Activated T-cell treated with anti-CD3 and anti-CD28 coated beads for 48 hours (primary cell): ENCODE measurements around the gene MYRFL.
"Not testable (repeated sequence)": the region's sequence is repeated elsewhere in the genome, so short reads cannot be mapped to it uniquely, and the experiment has no call there.

Experiments
- DNase-seq: peaks from one replicate; pipeline ENCODE4 v3.0.0-alpha.2; 2020; ENCODE audit warnings: low read depth

MYRFL gene

GRCh38 chr12:69824966-69825560, at the start of gene MYRFL:
TSS of gene MYRFL (plus strand) at chr12:69825227. CDS start at chr12:69825518, 291 bp downstream.
- DNase-seq = no peak

GRCh38 chr12:69779928-69780327, 45.1 kb upstream of the MYRFL start:
- no peak for DNase-seq

- DNase-seq = no peak
Measured at GRCh38 chr12:69783365-69783764, 41.7 kb upstream of the MYRFL start.

- DNase-seq = no peak
Measured at GRCh38 chr12:69789351-69789750, 35.7 kb upstream of the MYRFL start.

GRCh38 chr12:69792533-69792932, 32.5 kb upstream of the MYRFL start:
- DNase-seq = no peak

GRCh38 chr12:69807101-69807897, 17.7 kb upstream of the MYRFL start:
- DNase-seq = not testable (repeated sequence)

- DNase-seq = no peak
Measured at GRCh38 chr12:69810870-69811498, 14.0 kb upstream of the MYRFL start.

- no peak for DNase-seq
Measured at GRCh38 chr12:69816082-69816481, 8.9 kb upstream of the MYRFL start.

GRCh38 chr12:69821032-69821455, 4.0 kb upstream of the MYRFL start:
- no peak for DNase-seq

GRCh38 chr12:69821456-69822159, 3.4 kb upstream of the MYRFL start:
- no peak for DNase-seq

GRCh38 chr12:69822201-69822860, 2.7 kb upstream of the MYRFL start:
- no peak for DNase-seq

GRCh38 chr12:69824028-69824427, 999 bp upstream of the MYRFL start:
- no peak for DNase-seq

- DNase-seq = no peak
Measured at GRCh38 chr12:69828897-69829296, 3.9 kb downstream of the MYRFL start.

GRCh38 chr12:69833696-69834095, 8.7 kb downstream of the MYRFL start:
- no peak for DNase-seq

- DNase-seq = no peak
Measured at GRCh38 chr12:69834147-69834546, 9.1 kb downstream of the MYRFL start.

- no peak for DNase-seq
Measured at GRCh38 chr12:69834576-69834975, 9.5 kb downstream of the MYRFL start.

- no peak for DNase-seq
Measured at GRCh38 chr12:69835081-69835480, 10.1 kb downstream of the MYRFL start.

- DNase-seq = no peak
Measured at GRCh38 chr12:69836015-69836414, 11.0 kb downstream of the MYRFL start.

- DNase-seq = no peak
Measured at GRCh38 chr12:69837191-69837590, 12.2 kb downstream of the MYRFL start.

GRCh38 chr12:69837657-69838415, 12.8 kb downstream of the MYRFL start:
- DNase-seq = no peak

- no peak for DNase-seq
Measured at GRCh38 chr12:69840727-69841126, 15.7 kb downstream of the MYRFL start.
